Measurements from ENCODE around the gene THAP3. TPM values are rescaled to one million over a fixed set of nuclear protein-coding genes. Genes with fewer than 3 reads are reported as not detected.
"Not testable (repeated sequence)": the region's sequence is repeated elsewhere in the genome, so short reads cannot be mapped to it uniquely, and the experiment has no call there.

THAP3 gene
- total RNA-seq, 4 donors from 2014 or later = 16.3 to 36.9 (median 27.7) TPM

DNA sequence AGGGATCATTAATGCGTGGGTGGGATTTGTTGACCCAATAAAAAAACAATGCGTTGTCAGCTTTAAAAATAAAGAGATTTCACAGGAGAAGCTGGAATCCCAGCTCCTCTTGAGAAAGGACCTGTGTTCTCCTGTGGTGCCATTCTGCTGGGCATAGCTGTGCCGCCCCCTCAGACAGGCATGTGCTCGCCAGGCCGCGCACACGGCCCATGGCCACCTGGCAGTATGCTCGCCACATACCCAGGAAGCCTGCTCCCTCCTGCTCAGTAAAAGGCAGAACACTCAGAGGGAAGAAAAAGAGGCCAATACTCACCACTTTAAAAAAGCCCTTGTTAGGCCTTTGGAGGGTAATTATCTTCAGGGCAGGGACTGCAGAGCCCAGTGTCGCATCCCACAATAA lies 13.1 kb downstream of the THAP3 start:
- 82% methylated on average over 8 of the region's 9 CpGs; no CpG with 5 or more reads in 1 of the 2 donors for WGBS, 2 donors (ENCODE audit: low coverage in 1 of 2)
- no peak for ATAC-seq
- Histone ChIP-seq H3K4me3 (no peak overlapping the region), H3K9me3 (no peaks in the 10 kb centered on the region), H3K27ac (peak overlapping the region in 2 of 4 donors; percentile 42 to 55), H3K27me3 (no peaks in the 10 kb centered on the region), H3K4me1 (peaks cover 0 to 13% (median 0%) of the 10 kb centered on the region in 3 donors), H3K36me3 (peaks cover 0 to 99% of the 10 kb centered on the region in 2 donors)
- TF ChIP-seq EP300 (IDR thresholded peaks at IDR 0.05) (no peak), POLR2A (IDR thresholded peaks at IDR 0.05) (no peak), POLR2AphosphoS5 (IDR thresholded peaks at IDR 0.05) (no peak)
- TF ChIP-seq, protein P1, sequence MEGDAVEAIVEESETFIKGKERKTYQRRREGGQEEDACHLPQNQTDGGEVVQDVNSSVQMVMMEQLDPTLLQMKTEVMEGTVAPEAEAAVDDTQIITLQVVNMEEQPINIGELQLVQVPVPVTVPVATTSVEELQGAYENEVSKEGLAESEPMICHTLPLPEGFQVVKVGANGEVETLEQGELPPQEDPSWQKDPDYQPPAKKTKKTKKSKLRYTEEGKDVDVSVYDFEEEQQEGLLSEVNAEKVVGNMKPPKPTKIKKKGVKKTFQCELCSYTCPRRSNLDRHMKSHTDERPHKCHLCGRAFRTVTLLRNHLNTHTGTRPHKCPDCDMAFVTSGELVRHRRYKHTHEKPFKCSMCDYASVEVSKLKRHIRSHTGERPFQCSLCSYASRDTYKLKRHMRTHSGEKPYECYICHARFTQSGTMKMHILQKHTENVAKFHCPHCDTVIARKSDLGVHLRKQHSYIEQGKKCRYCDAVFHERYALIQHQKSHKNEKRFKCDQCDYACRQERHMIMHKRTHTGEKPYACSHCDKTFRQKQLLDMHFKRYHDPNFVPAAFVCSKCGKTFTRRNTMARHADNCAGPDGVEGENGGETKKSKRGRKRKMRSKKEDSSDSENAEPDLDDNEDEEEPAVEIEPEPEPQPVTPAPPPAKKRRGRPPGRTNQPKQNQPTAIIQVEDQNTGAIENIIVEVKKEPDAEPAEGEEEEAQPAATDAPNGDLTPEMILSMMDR (IDR thresholded peaks at IDR 0.05) = no peak

DNA sequence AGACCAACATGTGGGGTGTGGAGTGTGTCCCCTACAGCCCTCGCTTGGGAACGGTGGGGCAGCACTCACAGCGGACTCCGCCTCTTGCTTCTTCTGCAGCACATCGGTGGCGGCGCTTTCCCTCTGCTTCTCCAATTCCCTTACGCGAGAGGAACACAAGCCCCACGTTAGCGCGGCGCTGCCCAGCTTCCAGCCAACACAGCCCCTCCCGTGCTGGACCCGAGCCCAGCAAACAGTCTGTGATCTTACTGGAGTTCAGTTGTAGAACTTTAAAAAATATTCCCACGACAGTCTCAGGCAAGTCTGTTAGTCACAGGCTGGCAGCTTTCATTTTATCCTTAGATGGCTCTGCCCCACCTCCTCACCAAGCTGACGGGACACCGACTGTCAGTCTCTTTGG lies 13.6 kb downstream of the THAP3 start:
- no peaks in the 10 kb centered on the region for H3K9me3 ChIP-seq
- TF ChIP-seq, protein P1 (IDR thresholded peaks at IDR 0.05) = no peak
- TF ChIP-seq POLR2AphosphoS5 (IDR thresholded peaks at IDR 0.05) (no peak), EP300 (IDR thresholded peaks at IDR 0.05) (no peak), POLR2A (IDR thresholded peaks at IDR 0.05) (no peak)
- H3K27ac ChIP-seq = peak overlapping the region in 2 of 4 donors; percentile 42 to 55
- peaks cover 0 to 13% (median 0%) of the 10 kb centered on the region in 3 donors for H3K4me1 ChIP-seq
- peaks cover 0 to 99% of the 10 kb centered on the region in 2 donors for H3K36me3 ChIP-seq
- peak; percentile 72 for ATAC-seq
- 55 to 66% methylated on average over 10 to 11 of the region's 18 CpGs for WGBS, 2 donors (ENCODE audit: low coverage in 1 of 2)
- H3K27me3 ChIP-seq = no peaks in the 10 kb centered on the region
- H3K4me3 ChIP-seq = no peak overlapping the region

DNA sequence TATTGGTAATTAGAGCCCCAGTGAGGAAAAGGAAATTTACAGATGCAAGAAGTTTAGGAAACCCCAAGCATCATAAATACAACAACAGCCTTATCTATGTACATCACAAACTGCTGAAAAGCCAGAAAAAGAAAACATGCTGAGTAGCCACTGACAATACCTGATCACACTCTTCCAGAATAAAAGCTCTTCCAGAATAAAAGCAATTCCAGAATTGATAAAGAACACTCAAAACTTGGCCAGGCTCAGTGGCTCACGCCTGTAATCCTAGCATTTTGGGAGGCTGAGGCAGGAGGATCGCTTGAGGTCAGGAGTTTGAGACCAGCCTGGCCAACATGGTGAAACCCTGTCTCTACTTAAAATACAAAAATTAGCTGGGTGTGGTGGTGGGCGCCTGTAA lies 16.2 kb downstream of the THAP3 start:
- H3K4me3 ChIP-seq, H3K27me3 ChIP-seq, H3K27ac ChIP-seq, ATAC-seq, H3K9me3 ChIP-seq: not testable (repeated sequence)
- 96 to 100% methylated on average over 1 to 3 of the region's 3 CpGs for WGBS, 2 donors (ENCODE audit: low coverage in 1 of 2)
- Histone ChIP-seq H3K4me1 (peaks cover 0 to 13% (median 0%) of the 10 kb centered on the region in 3 donors), H3K36me3 (peaks cover 0 to 99% of the 10 kb centered on the region in 2 donors)

DNA sequence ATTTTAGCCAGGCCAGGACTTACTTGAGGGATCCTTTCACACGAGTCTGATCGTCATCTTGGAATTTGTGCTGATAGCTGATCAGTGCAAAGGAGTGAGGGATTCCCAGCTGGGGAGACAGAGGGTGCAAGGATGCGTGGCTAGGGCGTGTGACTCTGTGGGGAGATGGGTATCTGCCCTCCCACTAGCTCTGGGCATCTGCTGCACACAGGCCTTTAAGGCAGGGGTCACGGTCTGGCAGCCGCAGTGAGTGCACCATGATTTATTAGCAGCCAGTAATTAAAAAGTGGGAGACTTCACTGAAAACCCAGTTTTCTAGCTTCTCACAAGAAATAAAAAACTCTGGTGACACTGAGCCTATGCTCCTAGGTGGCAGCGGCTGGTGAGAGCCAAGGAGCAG lies 20.4 kb downstream of the THAP3 start:
- no peak for ATAC-seq
- TF ChIP-seq EP300 (IDR thresholded peaks at IDR 0.05) = no peak
- TF ChIP-seq, protein P1 (IDR thresholded peaks at IDR 0.05) = no peak
- no peak for TF ChIP-seq POLR2AphosphoS5 (IDR thresholded peaks at IDR 0.05)
- TF ChIP-seq POLR2A (IDR thresholded peaks at IDR 0.05) = no peak
- H3K36me3 ChIP-seq = peaks cover 0 to 69% of the 10 kb centered on the region in 2 donors
- H3K27ac ChIP-seq = no peak overlapping the region
- no peaks in the 10 kb centered on the region for H3K4me1 ChIP-seq
- no peak overlapping the region for H3K4me3 ChIP-seq
- 100% methylated on average over 1 of the region's 7 CpGs for WGBS, 2 donors (ENCODE audit: low coverage in 1 of 2)
- H3K9me3 ChIP-seq = no peaks in the 10 kb centered on the region
- H3K27me3 ChIP-seq = no peaks in the 10 kb centered on the region

DNA sequence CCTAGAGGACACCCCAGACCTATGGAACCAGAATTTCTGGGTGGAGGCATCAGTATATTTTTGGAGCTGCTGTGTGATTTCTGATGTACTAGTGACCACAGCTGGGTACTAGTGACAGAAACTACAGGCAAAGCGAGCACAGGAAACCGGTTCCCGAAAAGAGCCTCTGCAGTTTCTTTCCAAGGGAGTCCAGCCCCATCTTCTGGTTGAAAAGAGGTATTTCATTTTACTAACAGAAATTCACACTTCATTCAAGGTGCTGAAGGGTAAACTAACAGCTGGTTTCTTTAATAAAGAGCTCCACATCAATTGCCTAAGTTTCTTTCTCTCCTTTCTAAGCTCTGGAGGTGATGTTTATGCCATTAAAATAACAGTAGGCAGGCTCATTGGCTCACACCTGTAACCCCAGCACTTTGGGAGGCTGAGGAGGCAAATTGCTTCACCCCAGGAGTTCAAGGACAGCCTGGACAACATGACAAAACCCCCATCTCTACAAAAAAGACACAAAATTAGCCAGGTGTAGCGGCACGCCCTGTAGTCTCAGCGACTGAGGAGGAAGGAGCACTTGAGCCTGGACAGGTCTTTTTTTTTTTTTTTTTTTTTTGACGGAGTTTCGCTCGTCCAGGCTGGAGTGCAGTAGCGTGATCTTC lies 22.0 kb downstream of the THAP3 start:
- Histone ChIP-seq H3K27me3 (no peaks in the 10 kb centered on the region), H3K27ac (no peak overlapping the region), H3K36me3 (peaks cover 0 to 71% of the 10 kb centered on the region in 2 donors), H3K4me1 (no peaks in the 10 kb centered on the region), H3K4me3 (no peak overlapping the region), H3K9me3 (no peaks in the 10 kb centered on the region)
- ATAC-seq = peak; percentile 64
- WGBS, 2 donors (ENCODE audit: low coverage in 1 of 2) = 38 to 50% methylated on average over 6 to 10 of the region's 10 CpGs
- TF ChIP-seq EP300 (IDR thresholded peaks at IDR 0.05) = no peak
- no peak for TF ChIP-seq POLR2A (IDR thresholded peaks at IDR 0.05)
- TF ChIP-seq POLR2AphosphoS5 (IDR thresholded peaks at IDR 0.05) = no peak
- TF ChIP-seq, protein P1 (IDR thresholded peaks at IDR 0.05) = peak in 3 of 4 experiments; percentile 64 to 71 (median 68)

All from gastroesophageal sphincter (tissue), 4 donors.